Measurements from ENCODE around the gene TNFRSF13B.
"Not testable (repeated sequence)": the region's sequence is repeated elsewhere in the genome, so short reads cannot be mapped to it uniquely, and the experiment has no call there.

The TNFRSF13B gene

DNA sequence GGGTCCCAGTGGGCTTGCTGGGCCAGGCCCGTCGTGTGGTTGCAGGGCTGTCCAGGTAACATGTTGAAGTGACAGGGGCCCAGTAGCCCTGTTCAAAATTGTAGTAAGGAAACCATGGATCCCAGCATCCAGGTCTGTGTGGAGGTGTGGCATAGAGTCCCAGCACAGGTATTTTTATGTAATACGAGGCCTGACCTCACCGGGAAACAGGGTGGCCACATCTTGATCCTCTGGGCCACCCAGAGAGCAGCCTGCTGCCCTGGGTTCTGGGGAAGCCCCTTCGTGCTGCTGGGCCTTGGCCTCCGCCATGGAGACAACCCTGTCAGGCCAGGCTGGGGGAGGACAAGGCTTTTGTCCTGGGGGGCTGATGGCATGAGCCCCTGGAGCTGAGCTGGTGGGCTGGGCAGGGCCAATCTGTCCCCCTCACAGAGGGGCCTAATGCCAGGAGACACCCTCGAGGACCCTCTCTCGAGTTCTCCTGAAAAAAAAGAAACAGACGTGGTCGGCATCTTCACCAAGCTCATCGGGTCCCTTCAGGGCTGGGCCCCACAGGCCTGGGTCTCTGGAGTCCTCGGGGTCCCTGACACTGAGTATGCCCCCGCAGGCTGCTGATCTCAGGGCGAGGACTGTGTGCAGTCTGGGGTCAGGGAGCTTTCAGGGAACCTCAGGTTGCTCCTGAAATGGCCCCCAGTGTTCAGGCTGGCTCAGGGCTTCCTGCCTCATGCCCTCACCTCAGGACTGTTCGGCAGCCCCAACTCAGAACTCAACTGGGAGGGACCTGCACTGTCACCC is 47.8 kb downstream of the TNFRSF13B start:
- TF ChIP-seq, protein P1, sequence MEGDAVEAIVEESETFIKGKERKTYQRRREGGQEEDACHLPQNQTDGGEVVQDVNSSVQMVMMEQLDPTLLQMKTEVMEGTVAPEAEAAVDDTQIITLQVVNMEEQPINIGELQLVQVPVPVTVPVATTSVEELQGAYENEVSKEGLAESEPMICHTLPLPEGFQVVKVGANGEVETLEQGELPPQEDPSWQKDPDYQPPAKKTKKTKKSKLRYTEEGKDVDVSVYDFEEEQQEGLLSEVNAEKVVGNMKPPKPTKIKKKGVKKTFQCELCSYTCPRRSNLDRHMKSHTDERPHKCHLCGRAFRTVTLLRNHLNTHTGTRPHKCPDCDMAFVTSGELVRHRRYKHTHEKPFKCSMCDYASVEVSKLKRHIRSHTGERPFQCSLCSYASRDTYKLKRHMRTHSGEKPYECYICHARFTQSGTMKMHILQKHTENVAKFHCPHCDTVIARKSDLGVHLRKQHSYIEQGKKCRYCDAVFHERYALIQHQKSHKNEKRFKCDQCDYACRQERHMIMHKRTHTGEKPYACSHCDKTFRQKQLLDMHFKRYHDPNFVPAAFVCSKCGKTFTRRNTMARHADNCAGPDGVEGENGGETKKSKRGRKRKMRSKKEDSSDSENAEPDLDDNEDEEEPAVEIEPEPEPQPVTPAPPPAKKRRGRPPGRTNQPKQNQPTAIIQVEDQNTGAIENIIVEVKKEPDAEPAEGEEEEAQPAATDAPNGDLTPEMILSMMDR (IDR thresholded peaks at IDR 0.05; ENCODE audit: borderline replicate concordance, extremely low read depth, low read length, poor library complexity, severe bottlenecking) = no peak
- no peak for TF ChIP-seq EZH2 (IDR thresholded peaks at IDR 0.05; ENCODE audit: borderline replicate concordance, low read depth, low read length, severe bottlenecking)
- H3K36me3 ChIP-seq (ENCODE audit: insufficient read depth, low read length) = no peaks in the 10 kb centered on the region
- H4K20me1 ChIP-seq (ENCODE audit: insufficient read depth, low read length) = no peaks in the 10 kb centered on the region

DNA sequence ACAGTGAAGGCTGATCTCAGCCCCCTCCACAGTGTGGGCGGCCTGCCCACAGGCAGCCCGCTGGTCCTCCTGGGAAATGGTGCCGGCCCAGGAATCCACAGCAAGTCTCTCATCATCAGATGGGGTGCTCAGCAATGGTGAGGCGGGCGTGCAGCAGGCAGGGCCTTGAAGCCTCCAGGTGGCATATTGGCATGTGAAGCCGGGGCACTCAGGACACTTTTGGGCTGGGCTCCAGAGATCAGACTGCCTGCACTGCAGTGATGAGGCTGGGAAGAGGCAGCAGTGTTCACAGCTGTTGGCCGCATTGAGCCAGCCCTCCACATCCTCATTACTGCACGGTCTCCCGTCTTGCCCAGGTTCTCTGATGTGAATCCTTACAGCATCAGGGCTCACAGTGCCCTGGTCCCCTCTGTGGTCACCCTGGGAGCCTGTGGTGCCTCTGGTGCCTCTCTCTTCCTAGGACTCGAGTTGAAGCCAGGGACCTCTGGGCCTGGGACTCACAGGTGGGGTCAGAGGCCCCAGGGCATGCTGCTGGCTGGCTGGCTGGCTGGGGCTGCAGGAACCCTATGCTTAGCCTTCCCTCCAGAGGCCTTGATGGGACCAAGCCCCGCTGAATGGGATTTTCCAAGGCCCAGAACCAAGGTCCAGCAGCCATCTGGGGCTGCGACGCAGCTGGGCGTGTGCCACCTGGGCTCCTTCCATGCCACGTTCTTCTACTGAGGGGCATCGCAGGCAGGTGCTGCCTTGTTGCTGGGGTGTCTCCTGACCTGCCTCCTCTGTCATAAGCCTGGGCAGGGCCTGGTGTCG is 48.6 kb downstream of the TNFRSF13B start:
- H3K9me3 ChIP-seq (ENCODE audit: insufficient read depth, low read length, severe bottlenecking) = no peaks in the 10 kb centered on the region
- ATAC-seq (ENCODE audit: insufficient read depth, low read depth) = no peak
- no peak overlapping the region for H3K9ac ChIP-seq (ENCODE audit: low read depth, low read length)
- no peak overlapping the region for H2AFZ ChIP-seq (ENCODE audit: low read depth, low read length)
- H3K36me3 ChIP-seq (ENCODE audit: insufficient read depth, low read length) = no peaks in the 10 kb centered on the region
- no peaks in the 10 kb centered on the region for H4K20me1 ChIP-seq (ENCODE audit: insufficient read depth, low read length)
- H3K4me1 ChIP-seq (ENCODE audit: insufficient read depth, low read length) = no peaks in the 10 kb centered on the region
- H3K79me2 ChIP-seq (ENCODE audit: insufficient read depth, low read length) = no peaks in the 10 kb centered on the region
- H3K4me2 ChIP-seq (ENCODE audit: insufficient read depth, low read length) = no peak overlapping the region
- no peaks in the 10 kb centered on the region for H3K27me3 ChIP-seq (ENCODE audit: insufficient read depth, low read length, poor library complexity)
- DNase-seq = no peak
- TF ChIP-seq, protein P1 (IDR thresholded peaks at IDR 0.05; ENCODE audit: borderline replicate concordance, extremely low read depth, low read length, poor library complexity, severe bottlenecking) = no peak
- no peak for TF ChIP-seq EZH2 (IDR thresholded peaks at IDR 0.05; ENCODE audit: borderline replicate concordance, low read depth, low read length, severe bottlenecking)
- no peak overlapping the region for H3K27ac ChIP-seq (ENCODE audit: low read length)
- H3K4me3 ChIP-seq (ENCODE audit: low read depth in 1 of 2, low read length in 2 of 2) = no peak overlapping the region

More for the DNA sequence above, 47.8 kb downstream of the TNFRSF13B start:
- Histone ChIP-seq H3K9ac (ENCODE audit: low read depth, low read length) (no peak overlapping the region), H3K4me1 (ENCODE audit: insufficient read depth, low read length) (no peaks in the 10 kb centered on the region), H3K4me2 (ENCODE audit: insufficient read depth, low read length) (no peak overlapping the region), H3K79me2 (ENCODE audit: insufficient read depth, low read length) (no peaks in the 10 kb centered on the region), H2AFZ (ENCODE audit: low read depth, low read length) (no peak overlapping the region), H3K27me3 (ENCODE audit: insufficient read depth, low read length, poor library complexity) (no peaks in the 10 kb centered on the region), H3K9me3 (ENCODE audit: insufficient read depth, low read length, severe bottlenecking) (no peaks in the 10 kb centered on the region), H3K4me3 (ENCODE audit: low read depth in 1 of 2, low read length in 2 of 2) (no peak overlapping the region), H3K27ac (ENCODE audit: low read length) (no peak overlapping the region)
- ATAC-seq (ENCODE audit: insufficient read depth, low read depth) (no peak), DNase-seq (no peak)

DNA sequence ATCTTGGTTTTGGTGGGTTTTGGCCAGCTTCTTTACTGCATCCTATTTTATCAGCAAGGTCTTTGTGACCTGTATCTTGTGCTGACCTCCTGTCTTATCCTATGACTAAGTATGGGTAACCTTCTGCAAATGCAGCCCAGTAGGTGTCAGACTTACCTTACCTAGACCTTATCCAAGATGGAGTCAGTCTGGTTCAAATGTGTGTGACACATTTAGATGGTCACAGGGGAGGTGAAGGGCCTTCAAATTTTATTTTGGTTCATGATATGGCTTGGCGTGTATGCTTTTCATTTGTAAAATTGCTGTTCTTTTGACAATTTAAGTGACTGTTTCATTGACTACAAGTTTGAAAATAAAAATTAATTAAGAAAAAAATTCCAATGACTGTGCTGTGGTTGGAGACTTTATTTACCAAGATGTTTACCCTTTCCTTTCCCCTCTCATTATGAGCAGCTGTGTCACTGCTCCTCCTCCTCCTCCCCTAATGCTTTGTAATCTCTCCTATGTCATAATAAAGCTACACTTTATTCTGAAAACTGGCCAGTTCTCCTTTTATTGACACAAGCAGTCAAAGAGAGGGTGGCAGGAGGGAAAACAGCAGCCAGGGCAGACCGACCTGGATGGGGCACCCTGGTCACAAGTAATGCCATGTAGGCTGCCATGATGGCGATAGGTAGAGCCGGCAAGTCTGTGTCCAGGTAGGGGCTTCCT is 49.4 kb downstream of the TNFRSF13B start:
- H3K9me3 ChIP-seq (ENCODE audit: insufficient read depth, low read length, severe bottlenecking) = no peaks in the 10 kb centered on the region
- no peaks in the 10 kb centered on the region for H3K79me2 ChIP-seq (ENCODE audit: insufficient read depth, low read length)
- H3K36me3 ChIP-seq (ENCODE audit: insufficient read depth, low read length) = no peaks in the 10 kb centered on the region
- H3K4me3 ChIP-seq (ENCODE audit: low read depth in 1 of 2, low read length in 2 of 2) = no peak overlapping the region
- ATAC-seq (ENCODE audit: insufficient read depth, low read depth) = peak; percentile 56; the same call in 1 of the 3 replicates
- no peak overlapping the region for H3K27ac ChIP-seq (ENCODE audit: low read length)
- no peaks in the 10 kb centered on the region for H3K27me3 ChIP-seq (ENCODE audit: insufficient read depth, low read length, poor library complexity)
- no peaks in the 10 kb centered on the region for H3K4me1 ChIP-seq (ENCODE audit: insufficient read depth, low read length)
- H3K9ac ChIP-seq (ENCODE audit: low read depth, low read length) = no peak overlapping the region
- DNase-seq = no peak
- H2AFZ ChIP-seq (ENCODE audit: low read depth, low read length) = no peak overlapping the region
- TF ChIP-seq, protein P1 (IDR thresholded peaks at IDR 0.05; ENCODE audit: borderline replicate concordance, extremely low read depth, low read length, poor library complexity, severe bottlenecking) = peak; percentile 55
- TF ChIP-seq EZH2 (IDR thresholded peaks at IDR 0.05; ENCODE audit: borderline replicate concordance, low read depth, low read length, severe bottlenecking) = no peak
- H4K20me1 ChIP-seq (ENCODE audit: insufficient read depth, low read length) = no peaks in the 10 kb centered on the region
- no peak overlapping the region for H3K4me2 ChIP-seq (ENCODE audit: insufficient read depth, low read length)

DNA sequence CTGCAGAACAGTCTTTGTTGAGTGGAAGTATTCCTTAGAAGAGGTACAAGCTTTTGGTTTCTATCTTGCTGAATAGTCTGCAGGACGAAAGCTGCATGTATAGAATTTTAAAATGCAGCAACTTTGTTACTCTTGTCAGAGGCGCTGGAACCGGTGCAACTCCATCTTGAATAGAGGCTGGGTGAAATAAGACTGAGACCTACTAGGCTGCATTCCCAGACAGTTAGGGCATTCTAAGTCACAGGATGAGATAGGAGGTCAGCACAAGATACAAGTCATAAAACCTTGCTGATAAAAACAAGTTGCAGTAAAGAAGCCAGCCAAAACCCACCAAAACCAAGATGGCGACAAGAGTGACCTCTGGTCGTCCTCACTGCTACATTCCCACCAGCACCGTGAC is 50.5 kb downstream of the TNFRSF13B start:
- H3K9me3 ChIP-seq (ENCODE audit: insufficient read depth, low read length, severe bottlenecking); ATAC-seq (ENCODE audit: insufficient read depth, low read depth); H3K4me2 ChIP-seq (ENCODE audit: insufficient read depth, low read length); H4K20me1 ChIP-seq (ENCODE audit: insufficient read depth, low read length); H3K9ac ChIP-seq (ENCODE audit: low read depth, low read length); H3K4me3 ChIP-seq (ENCODE audit: low read depth in 1 of 2, low read length in 2 of 2); H3K4me1 ChIP-seq (ENCODE audit: insufficient read depth, low read length); H2AFZ ChIP-seq (ENCODE audit: low read depth, low read length); DNase-seq; H3K79me2 ChIP-seq (ENCODE audit: insufficient read depth, low read length); H3K27ac ChIP-seq (ENCODE audit: low read length); H3K36me3 ChIP-seq (ENCODE audit: insufficient read depth, low read length); H3K27me3 ChIP-seq (ENCODE audit: insufficient read depth, low read length, poor library complexity): not testable (repeated sequence)

Data from DND-41 (cell line).